HG03378 (cell line): Measurements from ENCODE around the gene C20orf173.

ENCODE experiments used
- ATAC-seq: cut with Tn5 transposase; IDR thresholded peaks from one replicate; pipeline ENCODE4 v1.9.1; 2021; ENCODE audit warnings: mild to moderate bottlenecking, moderate library complexity; ENCODE audit not compliant: unreplicated experiment

C20orf173 gene

DNA sequence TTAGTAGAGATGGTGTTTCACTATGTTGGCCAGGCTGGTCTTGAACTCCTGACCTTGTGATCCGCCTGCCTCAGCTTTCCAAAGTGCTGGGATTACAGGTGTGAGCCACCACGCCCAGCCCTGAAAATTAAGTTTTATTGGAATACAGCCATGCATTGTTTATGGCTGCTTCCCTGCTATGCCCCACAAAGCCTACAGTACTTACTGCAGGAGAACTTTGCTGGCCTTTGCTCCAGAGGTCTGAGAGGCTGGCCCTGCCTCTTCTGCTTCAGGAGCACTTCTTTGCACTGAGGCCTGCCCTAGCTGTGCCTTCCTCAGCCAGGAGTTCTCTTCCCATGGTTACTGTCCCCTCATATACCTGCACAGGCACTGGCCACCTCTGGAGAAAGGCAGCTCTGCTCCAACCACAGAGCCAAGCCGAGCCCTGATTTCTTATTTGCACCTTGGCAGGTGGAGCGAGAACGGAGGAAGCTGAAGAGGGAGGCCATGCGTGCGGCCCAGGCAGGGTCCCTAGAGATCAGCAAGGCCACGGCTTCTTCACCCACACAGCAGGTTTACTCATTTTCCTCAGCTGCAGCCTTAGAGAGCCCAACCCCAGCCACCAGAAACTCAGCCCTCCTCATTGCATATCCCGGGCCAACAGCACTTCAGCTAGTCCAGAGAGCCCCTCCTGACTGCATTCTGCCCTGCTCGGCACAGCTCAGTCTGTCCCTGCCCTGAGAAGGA is 20.8 kb downstream of the C20orf173 start:
- no peak for ATAC-seq

- ATAC-seq: no peak
Observed at GRCh38 chr20:35506872-35507638, 22.4 kb downstream of the C20orf173 start.

- no peak for ATAC-seq
Observed at GRCh38 chr20:35506179-35506578, 23.3 kb downstream of the C20orf173 start.

- ATAC-seq: no peak
Observed at GRCh38 chr20:35504751-35505150, 24.7 kb downstream of the C20orf173 start.

- no peak for ATAC-seq
Observed at GRCh38 chr20:35503841-35504561, 25.5 kb downstream of the C20orf173 start.

DNA sequence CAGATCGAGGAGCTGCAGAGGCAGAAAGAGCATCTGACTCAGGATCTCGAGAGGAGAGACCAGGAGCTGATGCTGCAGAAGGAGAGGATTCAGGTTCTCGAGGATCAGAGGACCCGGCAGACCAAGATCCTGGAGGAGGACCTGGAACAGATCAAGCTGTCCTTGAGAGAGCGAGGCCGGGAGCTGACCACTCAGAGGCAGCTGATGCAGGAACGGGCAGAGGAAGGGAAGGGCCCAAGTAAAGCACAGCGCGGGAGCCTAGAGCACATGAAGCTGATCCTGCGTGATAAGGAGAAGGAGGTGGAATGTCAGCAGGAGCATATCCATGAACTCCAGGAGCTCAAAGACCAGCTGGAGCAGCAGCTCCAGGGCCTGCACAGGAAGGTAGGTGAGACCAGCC is 26.2 kb downstream of the C20orf173 start:
- ATAC-seq: no peak

DNA sequence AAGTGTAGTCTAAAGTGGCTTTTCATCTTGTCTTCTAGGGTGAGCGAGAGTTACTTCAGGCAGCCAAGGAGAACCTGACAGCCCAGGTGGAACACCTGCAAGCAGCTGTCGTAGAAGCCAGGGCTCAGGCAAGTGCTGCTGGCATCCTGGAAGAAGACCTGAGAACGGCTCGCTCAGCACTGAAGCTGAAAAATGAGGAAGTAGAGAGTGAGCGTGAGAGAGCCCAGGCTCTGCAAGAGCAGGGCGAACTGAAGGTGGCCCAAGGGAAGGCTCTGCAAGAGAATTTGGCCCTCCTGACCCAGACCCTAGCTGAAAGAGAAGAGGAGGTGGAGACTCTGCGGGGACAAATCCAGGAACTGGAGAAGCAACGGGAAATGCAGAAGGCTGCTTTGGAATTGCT is 27.1 kb downstream of the C20orf173 start:
- ATAC-seq: no peak

- no peak for ATAC-seq
Observed at GRCh38 chr20:35499271-35499670, 30.2 kb downstream of the C20orf173 start.

DNA sequence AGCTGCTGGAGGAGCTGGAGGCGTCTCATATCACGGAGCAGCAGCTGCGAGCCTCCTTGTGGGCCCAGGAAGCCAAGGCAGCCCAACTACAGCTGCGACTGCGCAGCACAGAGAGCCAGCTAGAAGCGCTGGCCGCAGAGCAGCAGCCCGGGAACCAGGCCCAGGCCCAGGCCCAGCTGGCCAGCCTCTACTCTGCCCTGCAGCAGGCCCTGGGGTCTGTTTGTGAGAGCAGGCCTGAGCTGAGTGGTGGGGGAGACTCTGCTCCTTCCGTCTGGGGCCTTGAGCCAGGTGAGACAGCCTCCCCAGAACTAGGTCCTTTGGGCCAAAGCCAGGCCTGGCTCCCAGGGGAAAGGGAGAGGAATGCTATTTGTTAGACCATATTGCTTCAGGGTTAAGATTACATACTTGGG is 31.7 kb downstream of the C20orf173 start:
- ATAC-seq: no peak

DNA sequence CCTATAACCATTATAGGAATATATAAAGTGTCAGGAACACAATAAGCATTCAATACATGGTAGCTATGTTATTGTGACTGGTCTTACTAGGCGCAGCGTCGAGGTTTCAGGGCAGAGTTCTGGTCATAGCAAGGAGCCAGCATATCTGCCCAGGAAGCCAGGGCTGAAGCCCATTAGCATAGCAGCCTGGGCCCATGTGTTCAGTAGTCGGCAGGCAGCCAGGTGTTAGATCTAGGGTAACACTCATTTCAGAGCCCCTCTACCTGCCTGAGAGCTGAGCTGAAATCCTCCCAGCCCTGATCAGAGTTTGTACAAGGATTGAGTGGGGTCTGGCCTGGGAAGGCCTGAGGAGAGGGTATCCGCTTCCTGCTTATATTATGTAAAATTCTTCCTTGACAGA is 32.1 kb downstream of the C20orf173 start:
- no peak for ATAC-seq

GRCh38 chr20:35496481-35496880 is 33.0 kb downstream of the C20orf173 start:
- ATAC-seq: no peak

DNA sequence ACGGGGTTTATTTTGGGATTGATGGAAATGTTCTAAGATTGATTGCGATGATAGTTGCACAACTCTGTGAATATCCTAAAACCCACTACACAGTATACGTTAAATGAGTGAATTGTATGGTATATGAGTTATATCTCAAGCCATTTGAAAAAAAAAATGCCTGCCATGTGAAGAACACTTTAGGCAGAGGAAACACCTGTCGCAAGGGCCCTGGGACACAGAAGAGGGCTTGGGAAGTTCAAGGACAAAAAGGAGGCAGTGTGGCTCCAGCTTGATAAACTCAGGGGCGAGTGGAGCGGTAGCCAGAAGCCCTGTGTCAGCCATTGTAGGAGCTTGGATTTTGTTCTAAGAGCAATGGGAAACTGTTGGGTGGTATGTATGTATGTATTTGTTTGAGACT is 37.1 kb downstream of the C20orf173 start:
- ATAC-seq: no peak

GRCh38 chr20:35491823-35492222 is 37.6 kb downstream of the C20orf173 start:
- no peak for ATAC-seq

DNA sequence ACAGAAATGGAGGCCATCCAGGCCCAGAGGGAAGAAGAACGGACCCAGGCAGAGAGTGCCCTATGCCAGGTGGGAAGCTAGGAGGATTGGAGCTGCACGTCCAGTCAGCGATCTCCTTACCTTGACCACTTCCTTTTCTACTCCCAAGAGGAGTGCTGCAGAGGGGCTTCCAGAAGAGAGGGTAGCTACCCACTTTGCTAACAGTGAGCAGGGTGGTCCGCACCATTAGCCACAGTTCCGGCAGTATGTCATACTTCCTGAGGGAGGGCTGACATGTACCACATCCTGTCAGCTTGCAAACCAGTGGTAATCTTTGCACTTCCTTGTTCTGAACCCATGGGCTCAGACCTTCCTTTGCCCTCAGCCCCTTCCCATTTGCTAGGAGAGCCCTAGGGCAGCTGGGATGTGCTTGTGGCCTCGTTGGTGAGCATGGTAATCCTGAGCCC is 38.7 kb downstream of the C20orf173 start:
- ATAC-seq: peak; percentile 88

GRCh38 chr20:35489717-35490116 is 39.7 kb downstream of the C20orf173 start:
- no peak for ATAC-seq

GRCh38 chr20:35487479-35487878 is 42.0 kb downstream of the C20orf173 start:
- no peak for ATAC-seq

DNA sequence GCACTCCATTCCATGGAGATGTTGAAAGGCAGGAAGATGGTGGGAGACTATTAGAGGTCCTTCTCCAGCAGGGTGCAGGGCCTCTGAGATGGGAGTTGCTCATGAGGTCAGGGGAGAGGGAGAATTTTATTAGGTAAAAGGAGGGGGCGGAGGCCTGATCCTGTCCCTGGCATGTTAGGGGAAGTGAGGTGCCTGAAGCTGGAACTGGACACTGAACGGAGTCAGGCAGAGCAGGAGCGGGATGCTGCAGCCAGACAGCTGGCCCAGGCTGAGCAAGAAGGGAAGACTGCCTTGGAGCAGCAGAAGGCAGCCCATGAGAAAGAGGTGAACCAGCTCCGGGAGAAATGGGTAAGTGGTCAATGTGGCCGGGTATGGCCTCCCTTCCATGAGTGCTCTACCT is 49.7 kb downstream of the C20orf173 start:
- ATAC-seq: no peak

DNA sequence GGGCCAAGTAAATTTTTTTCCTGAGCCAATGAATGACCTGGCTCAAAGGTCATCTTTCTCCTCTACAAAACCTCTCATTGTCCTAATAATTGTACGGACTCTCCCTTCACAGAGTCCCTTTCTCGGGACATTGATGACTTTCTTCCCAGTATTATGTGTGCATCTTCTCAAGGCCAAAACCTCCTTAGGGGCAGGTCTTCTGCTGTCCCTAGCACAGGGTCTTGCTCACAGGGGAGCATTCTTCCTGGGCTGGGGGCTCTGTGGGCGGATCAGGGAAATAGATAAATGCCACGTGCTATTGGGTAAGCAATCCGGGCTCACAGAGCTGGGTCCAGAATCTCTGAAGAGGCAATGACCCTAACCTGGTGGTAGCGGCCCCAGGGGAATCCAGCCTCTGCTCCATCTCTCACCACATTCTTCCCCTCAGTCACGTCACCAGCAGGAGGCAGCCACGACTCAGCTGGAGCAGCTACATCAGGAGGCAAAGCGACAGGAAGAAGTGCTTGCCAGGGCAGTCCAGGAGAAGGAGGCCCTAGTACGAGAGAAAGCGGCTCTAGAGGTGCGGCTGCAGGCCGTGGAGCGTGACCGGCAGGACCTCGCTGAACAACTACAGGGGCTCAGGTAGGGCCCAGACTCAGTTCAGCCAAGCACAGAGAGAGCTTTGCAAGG is 50.5 kb downstream of the C20orf173 start:
- no peak for ATAC-seq
